ENCODE results near the gene PLXNA3.
A peak's percentile ranks its signal among the peaks of the same experiment; 100 is the strongest.

Gene PLXNA3

GRCh38 chrX:154507673-154508383 is 49.7 kb downstream of the PLXNA3 start:
- DNase-seq = no peak

GRCh38 chrX:154508384-154508745 is 50.3 kb downstream of the PLXNA3 start:
- DNase-seq = no peak

GRCh38 chrX:154509455-154509854 is 51.4 kb downstream of the PLXNA3 start:
- no peak for DNase-seq

GRCh38 chrX:154511761-154512160 is 53.7 kb downstream of the PLXNA3 start:
- no peak for DNase-seq

- DNase-seq = no peak
Observed at GRCh38 chrX:154512879-154513553, 54.9 kb downstream of the PLXNA3 start.

GRCh38 chrX:154513716-154514115 is 55.6 kb downstream of the PLXNA3 start:
- DNase-seq = no peak

- DNase-seq = peak; percentile 44 to 46
Observed at GRCh38 chrX:154515090-154515965, 57.2 kb downstream of the PLXNA3 start.

- DNase-seq = peak; percentile 93 to 94
Observed at GRCh38 chrX:154515966-154516655, 58.0 kb downstream of the PLXNA3 start, which contains the start of gene FAM3A. TSS of gene FAM3A (minus strand) at chrX:154516232. CDS start at chrX:154515772, 460 bp downstream.

GRCh38 chrX:154516656-154517100 is 58.6 kb downstream of the PLXNA3 start:
- peak; percentile 34 to 40 for DNase-seq

GRCh38 chrX:154517101-154517781 is 59.2 kb downstream of the PLXNA3 start:
- DNase-seq = no peak

- DNase-seq = no peak
Observed at GRCh38 chrX:154519389-154519788, 61.3 kb downstream of the PLXNA3 start.

- no peak for DNase-seq
Observed at GRCh38 chrX:154525606-154526490, 67.8 kb downstream of the PLXNA3 start.

- peak; percentile 68 to 70 for DNase-seq
Observed at GRCh38 chrX:154526901-154527675, 69.0 kb downstream of the PLXNA3 start.
